T-helper 2 cell (primary cell): ENCODE data around the gene HAPLN1.

Experiments
- DNase-seq, 5 experiments: peaks; one replicate each; pipeline versions ENCODE4 v3.0.0 to v3.0.0-alpha.2; 2012 to 2022

Gene HAPLN1

DNA sequence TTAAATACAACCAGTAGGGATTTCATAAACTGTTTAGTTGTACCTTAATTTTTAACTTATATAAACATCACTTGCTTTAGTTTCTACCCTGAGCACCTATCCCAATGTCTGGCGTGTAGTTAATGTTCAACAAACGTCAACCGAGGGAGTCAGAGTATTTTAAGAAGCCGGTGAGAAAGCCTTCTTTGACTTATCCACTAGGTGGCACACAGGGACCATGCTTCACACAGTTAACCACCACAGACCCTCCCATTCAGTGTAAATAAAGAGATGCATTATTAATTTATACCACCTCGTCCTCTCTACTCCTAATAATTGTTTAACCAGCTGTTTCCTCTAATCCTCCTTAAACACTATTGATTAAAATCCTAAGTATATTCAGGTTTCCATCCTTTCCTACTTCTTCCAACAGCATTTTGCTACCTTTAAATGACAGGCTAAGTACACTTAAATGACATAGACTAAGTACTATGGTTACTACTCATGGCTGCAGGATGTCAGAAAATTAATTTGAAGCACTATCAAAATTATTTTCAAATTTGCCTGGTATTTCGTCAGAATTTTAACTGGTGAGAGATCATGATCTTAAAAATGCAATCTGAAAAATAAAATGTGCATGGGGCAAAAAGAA is 2.3 kb downstream of the HAPLN1 start:
- peak in 1 of 5 experiments; percentile 38 for DNase-seq

DNA sequence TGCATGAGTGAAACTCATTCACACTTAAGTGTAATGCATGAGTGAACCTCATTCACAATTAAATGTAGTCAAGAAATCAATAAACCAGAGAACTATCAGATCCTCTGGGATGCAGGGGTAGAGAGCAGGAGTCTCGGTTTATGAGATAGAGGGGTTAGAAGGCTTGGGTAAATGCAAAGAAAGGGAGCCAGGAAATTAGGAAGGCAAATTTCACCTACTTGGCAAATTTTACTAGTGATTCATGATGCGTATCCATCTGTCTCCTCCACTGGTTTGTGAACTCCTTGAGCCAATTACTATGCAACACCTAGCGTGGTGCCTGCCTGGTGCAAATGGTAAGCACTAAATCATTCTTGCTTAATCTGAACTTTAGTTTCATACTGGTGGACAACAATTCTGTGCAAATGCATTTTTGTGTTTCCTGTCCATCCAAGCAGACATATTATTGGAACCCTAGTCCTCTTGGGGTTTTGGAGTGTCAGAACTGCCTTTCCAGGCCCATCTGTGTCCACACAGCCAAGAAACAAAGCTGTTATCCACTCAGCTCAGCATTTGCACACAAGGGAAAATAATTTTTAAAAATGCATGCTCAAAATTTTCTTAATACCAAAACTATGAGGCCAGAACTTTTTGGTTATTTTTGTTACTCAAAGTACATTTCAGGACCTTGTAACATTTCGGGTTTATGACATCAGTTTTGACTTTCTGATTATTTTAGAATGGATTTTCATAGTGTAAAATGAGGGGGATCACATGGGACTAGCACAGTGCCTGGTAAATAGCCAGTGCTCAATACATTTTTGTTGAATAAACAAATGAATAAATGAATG is 5.2 kb downstream of the HAPLN1 start:
- DNase-seq, result no peak

- DNase-seq, result no peak
Observed at GRCh38 chr5:83714810-83715209, 5.8 kb downstream of the HAPLN1 start.

GRCh38 chr5:83711982-83712601 is 8.6 kb downstream of the HAPLN1 start:
- no peak for DNase-seq

DNA sequence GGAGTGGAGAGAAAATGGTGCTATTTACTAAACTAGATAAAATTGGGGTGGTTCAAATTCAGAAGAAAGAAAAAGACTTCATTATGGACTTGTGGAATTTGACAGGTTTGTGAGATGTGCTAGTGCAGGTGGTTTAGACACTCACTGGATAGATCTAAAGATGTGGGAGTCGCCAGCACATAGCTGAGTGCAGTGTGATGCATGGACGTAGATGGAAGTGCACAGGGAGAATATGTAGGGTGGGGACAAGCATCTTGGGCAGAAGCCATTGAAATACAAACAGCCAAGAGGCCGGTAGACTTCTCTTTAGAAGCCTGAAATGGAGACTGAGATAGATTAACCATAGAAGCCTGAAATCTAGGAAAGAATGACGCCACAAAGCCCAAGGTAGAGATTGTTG is 10.7 kb downstream of the HAPLN1 start:
- DNase-seq, result no peak

- DNase-seq, result no peak
Observed at GRCh38 chr5:83708170-83708569, 12.5 kb downstream of the HAPLN1 start.

GRCh38 chr5:83703059-83703458 is 17.6 kb downstream of the HAPLN1 start:
- DNase-seq, result no peak

DNA sequence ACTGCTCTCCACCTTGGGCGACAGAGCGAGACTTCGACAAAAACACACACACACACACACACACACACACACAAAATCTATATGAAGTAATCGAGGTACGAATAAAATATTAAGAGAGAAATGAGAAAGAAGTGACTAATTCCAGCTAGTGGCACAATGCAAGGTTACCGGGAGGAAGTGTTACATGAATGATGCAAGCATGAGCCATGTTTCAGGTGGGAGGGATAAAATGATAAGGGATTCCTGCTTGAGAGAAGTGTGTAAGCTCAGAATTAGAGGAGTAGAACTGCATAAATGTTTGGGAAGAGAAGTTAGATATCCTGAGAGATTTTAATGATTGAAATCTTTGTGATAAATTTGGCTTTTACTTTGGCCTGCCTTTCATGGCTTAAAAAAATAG is 18.8 kb downstream of the HAPLN1 start:
- no peak for DNase-seq

GRCh38 chr5:83689881-83690280 is 30.8 kb downstream of the HAPLN1 start:
- no peak for DNase-seq

GRCh38 chr5:83688281-83688680 is 32.4 kb downstream of the HAPLN1 start:
- DNase-seq, result no peak

- no peak for DNase-seq
Observed at GRCh38 chr5:83687124-83687619, 33.5 kb downstream of the HAPLN1 start.

DNA sequence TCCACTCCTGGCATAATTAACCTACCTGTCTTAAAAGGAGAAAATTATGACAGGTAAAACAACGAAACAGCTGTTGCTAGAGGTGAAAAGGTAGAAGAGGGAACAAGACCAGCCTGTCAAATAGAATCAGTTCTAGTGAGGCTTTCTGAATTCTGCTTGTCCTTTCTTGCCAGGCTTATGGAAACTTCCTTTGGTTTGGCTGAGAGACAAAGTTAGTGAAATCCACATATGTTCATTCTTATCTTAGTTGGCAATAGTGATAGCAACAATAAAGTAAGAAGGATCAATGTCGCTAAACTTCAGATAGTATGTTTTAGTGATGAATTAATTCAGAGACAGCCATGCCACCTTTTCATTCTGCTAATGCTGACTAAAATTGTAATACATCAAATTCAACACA is 34.4 kb downstream of the HAPLN1 start:
- DNase-seq, result no peak

GRCh38 chr5:83683836-83684235 is 36.8 kb downstream of the HAPLN1 start:
- DNase-seq, result no peak

- DNase-seq, result no peak
Observed at GRCh38 chr5:83672646-83673045, 48.0 kb downstream of the HAPLN1 start.

DNA sequence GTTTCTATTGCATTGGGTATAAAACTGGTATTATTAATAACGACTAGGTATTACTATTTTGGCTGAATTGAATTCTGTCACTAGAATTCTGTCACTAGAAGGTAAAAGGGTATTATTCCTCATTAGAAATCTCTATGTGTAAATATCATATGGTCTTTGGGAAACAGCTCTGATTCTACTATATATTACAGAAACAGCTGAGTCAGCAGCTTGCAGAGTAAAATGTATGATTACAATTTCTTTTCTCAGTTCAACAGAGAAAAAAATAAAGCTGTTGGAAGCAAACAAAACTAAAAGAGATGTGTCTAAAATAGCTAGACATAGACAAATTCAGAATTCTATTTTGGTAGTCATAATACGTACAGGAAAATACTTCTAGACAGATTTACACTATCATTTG is 48.5 kb downstream of the HAPLN1 start:
- DNase-seq, result no peak

DNA sequence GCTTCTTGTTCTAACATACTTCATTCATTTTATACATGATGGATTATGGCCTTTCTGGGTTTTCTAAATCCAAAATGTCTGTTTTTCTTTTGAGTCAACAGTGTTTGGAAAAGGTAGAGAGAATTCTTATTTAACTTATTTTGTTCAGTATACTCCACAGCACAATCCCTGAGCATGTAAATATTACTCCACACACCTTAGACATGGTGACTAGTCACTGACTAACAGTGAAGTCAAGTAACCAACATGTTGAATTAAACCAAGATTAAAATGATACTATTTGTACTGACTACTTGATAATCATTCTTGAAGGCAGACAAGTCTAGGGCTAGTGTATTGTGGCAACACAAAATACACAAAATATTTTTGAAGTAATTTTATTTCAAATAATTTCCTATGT is 55.0 kb downstream of the HAPLN1 start:
- DNase-seq, result no peak

- peak in 1 of 5 experiments; percentile 29 for DNase-seq
Observed at GRCh38 chr5:83662558-83662957, 58.1 kb downstream of the HAPLN1 start.

DNA sequence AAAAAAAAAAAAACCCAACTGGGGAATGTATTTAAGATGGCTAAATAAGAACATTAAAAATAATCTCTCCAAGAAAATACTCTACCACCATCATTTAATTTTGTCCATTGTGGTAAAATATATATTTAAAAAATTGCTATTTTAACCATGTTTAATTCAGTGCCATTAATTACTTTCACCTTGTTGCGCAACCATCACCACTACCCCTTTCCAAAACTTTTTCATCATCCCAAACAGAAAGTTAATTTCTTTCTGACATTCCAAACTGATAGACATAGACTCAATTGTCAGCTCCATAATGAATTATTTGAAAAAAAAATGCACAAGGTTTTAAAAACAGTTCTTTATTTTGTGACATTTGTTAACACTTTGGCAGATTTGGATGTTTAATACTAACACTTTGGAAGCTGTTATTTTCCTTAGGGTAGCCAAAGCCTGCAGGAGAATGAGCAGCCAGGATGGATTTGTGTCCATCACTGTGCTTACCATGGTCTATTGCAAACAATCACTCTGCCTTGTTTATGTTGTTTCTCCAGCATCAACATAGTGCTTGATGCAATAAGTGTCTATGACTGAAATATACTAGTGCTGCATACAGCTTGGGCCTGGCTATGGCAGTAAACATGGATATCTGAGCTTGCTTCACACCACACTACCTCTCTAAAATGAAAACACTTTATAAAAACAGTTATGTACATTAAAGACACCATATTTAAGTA is 62.7 kb downstream of the HAPLN1 start:
- DNase-seq, result no peak

DNA sequence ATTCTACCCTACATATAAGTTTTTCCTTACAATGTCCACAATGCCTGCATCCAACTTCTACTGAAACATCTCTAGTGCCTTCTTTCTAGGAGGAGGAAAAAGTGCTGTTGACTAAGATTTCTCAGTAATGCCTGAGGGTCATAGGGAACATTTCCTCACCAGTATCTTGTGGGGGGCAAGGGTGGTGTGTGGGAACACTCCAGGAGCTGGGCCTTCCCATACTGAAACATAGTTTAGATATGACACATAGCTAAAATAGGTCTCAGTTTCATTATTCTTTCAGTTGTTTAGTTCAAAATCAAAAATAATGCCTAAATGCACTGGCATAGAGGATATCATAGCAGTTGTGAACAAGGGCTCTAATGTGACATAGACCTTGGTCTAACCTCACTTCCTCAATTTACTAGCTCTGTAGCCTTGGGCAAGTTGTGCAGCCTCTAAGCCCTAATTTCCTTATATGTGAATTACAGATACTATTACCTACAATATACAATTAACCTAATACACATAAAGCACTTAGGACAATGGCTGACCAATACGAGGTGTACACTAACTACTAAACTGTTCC is 66.1 kb downstream of the HAPLN1 start:
- DNase-seq, result no peak

GRCh38 chr5:83653669-83654068 is 67.0 kb downstream of the HAPLN1 start:
- no peak for DNase-seq

GRCh38 chr5:83645936-83646335 is 74.7 kb downstream of the HAPLN1 start:
- no peak for DNase-seq

- no peak for DNase-seq
Observed at GRCh38 chr5:83644301-83644700, 76.4 kb downstream of the HAPLN1 start.

GRCh38 chr5:83641946-83642345 is 78.7 kb downstream of the HAPLN1 start:
- no peak for DNase-seq
